ENCODE data around the gene DDHD1.

DNA sequence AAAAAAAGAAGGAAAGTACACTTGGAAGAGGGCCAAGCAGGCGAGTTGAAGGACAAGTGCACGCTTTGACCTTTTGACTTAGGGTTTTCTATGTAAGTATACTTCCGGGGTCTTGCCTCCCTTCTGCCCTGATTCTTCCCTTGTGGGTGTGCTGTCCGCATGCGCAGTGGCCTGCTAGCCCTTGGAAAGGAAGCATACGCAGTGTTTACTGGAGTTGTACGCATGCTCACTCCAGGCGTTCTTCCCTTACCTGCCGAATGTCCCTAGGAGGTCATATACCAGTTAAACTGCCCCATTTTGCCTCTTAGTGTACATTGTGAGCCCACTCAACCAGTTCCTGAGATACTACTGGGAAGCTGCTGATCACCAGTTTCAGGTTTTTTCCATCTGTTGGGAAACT is 15.7 kb upstream of the DDHD1 start:
- TF ChIP-seq, protein P1, sequence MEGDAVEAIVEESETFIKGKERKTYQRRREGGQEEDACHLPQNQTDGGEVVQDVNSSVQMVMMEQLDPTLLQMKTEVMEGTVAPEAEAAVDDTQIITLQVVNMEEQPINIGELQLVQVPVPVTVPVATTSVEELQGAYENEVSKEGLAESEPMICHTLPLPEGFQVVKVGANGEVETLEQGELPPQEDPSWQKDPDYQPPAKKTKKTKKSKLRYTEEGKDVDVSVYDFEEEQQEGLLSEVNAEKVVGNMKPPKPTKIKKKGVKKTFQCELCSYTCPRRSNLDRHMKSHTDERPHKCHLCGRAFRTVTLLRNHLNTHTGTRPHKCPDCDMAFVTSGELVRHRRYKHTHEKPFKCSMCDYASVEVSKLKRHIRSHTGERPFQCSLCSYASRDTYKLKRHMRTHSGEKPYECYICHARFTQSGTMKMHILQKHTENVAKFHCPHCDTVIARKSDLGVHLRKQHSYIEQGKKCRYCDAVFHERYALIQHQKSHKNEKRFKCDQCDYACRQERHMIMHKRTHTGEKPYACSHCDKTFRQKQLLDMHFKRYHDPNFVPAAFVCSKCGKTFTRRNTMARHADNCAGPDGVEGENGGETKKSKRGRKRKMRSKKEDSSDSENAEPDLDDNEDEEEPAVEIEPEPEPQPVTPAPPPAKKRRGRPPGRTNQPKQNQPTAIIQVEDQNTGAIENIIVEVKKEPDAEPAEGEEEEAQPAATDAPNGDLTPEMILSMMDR (IDR thresholded peaks at IDR 0.05; ENCODE audit: insufficient read depth, low read length), result no peak
- no peak for TF ChIP-seq POLR2AphosphoS5 (IDR thresholded peaks at IDR 0.05; ENCODE audit: low read depth)

All from HL-60 (cell line).